Measurements from ENCODE around the gene CYTH3.

The CYTH3 gene

GRCh38 chr7:6279937-6280336 lies 7.5 kb upstream of the CYTH3 start:
- DNase-seq: no peak

GRCh38 chr7:6279341-6279740 lies 6.9 kb upstream of the CYTH3 start:
- no peak for DNase-seq

- no peak for DNase-seq
Observed at GRCh38 chr7:6278749-6279310, 6.4 kb upstream of the CYTH3 start.

GRCh38 chr7:6277476-6277875 lies 5.1 kb upstream of the CYTH3 start:
- DNase-seq: no peak

GRCh38 chr7:6276911-6277408 lies 4.5 kb upstream of the CYTH3 start:
- no peak for DNase-seq

- no peak for DNase-seq
Observed at GRCh38 chr7:6274743-6275142, 2.3 kb upstream of the CYTH3 start.

GRCh38 chr7:6273917-6274630 lies 1.6 kb upstream of the CYTH3 start:
- DNase-seq: no peak

- no peak for DNase-seq
Observed at GRCh38 chr7:6273380-6273837, 985 bp upstream of the CYTH3 start.

- DNase-seq: peak; percentile 24
Observed at GRCh38 chr7:6271694-6272440, 557 bp downstream of the CYTH3 start.

GRCh38 chr7:6271060-6271658 lies 1.3 kb downstream of the CYTH3 start:
- peak; percentile 46 for DNase-seq

GRCh38 chr7:6269527-6269926 lies 2.9 kb downstream of the CYTH3 start:
- no peak for DNase-seq

GRCh38 chr7:6268907-6269306 lies 3.5 kb downstream of the CYTH3 start:
- no peak for DNase-seq

- DNase-seq: no peak
Observed at GRCh38 chr7:6268023-6268900, 4.2 kb downstream of the CYTH3 start.

GRCh38 chr7:6266699-6267098 lies 5.7 kb downstream of the CYTH3 start:
- no peak for DNase-seq

- DNase-seq: no peak
Observed at GRCh38 chr7:6262221-6262620, 10.2 kb downstream of the CYTH3 start.

- DNase-seq: no peak
Observed at GRCh38 chr7:6261699-6262098, 10.7 kb downstream of the CYTH3 start.

- no peak for DNase-seq
Observed at GRCh38 chr7:6260291-6261187, 11.9 kb downstream of the CYTH3 start.

GRCh38 chr7:6259257-6259656 lies 13.2 kb downstream of the CYTH3 start:
- DNase-seq: no peak

- DNase-seq: no peak
Observed at GRCh38 chr7:6258440-6259182, 13.8 kb downstream of the CYTH3 start.

GRCh38 chr7:6257675-6258074 lies 14.7 kb downstream of the CYTH3 start:
- DNase-seq: no peak
